Occipital lobe (tissue), 2 donors: ENCODE data around the gene PEX26. TPM values are rescaled to one million over a fixed set of nuclear protein-coding genes. Genes with fewer than 3 reads are reported as not detected.
"Not testable (repeated sequence)": the region's sequence is repeated elsewhere in the genome, so short reads cannot be mapped to it uniquely, and the experiment has no call there.

Experiments used
- DNase-seq: peaks from one replicate; lab custom pipeline; 2025; lab: John Stamatoyannopoulos, UW
- total RNA-seq: library from RNA; depleted of rRNA; stranded (reverse); fragments of >200 nt; gene quantifications from one replicate; pipeline ENCODE4 v1.2.3, GENCODE V29; 2014

PEX26 gene
- total RNA-seq, 1 donor from 2014 or later, result 15.6 TPM

DNA sequence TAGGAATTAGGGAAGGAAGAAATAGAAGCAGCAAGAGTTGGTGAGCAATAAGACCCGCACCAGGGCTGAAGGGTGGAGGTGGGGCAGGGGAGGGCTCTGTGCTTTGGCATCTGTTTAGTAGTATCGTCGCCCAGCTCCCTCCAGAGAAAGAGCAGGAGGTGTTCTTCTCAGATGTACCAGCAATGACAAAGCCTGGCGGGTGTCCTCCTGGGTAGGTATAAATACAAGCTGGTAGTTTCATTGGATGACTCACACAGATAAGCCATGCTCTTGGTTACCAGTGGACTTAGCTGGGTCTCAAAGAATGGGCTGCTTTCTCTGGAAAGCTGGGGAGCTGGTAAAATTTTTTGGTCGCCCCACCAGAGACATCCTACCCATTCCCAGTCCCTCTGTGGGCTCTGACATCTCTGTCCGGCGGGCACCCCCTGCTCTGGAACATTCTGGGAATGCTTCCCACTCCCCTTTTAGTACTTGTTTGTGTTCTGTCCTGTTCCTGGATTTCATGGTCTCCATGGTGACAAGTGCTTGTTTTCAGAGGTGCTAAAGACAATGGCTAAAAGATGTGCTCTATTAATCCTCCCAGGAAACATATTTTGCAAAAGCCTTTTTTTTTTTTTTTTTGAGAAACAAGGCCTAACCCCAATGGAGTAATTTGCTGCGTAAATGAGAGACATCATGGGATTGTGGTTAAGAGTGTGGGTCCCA, 17.5 kb downstream of the PEX26 start:
- DNase-seq, result peak; percentile 56

GRCh38 chr22:18096823-18097222, 19.0 kb downstream of the PEX26 start:
- no peak for DNase-seq

DNA sequence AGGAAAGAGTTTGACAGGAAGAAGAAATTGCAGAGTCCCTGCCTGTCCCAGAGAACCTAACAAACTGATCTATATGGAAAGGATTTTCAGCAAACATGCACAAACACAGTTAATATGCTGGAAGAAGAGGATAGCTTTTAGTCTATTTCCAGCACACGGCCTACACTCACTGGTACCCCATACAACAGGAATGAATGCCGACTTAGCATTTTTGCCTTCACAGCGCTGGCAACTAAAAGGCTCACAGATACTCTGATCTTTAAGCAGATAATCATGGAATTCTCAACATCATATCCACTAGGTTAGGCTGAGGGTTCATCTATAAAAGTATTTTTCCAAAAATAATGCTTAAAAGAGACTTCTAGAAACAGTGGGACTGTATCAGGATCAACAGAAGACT, 23.0 kb downstream of the PEX26 start:
- DNase-seq, result no peak

DNA sequence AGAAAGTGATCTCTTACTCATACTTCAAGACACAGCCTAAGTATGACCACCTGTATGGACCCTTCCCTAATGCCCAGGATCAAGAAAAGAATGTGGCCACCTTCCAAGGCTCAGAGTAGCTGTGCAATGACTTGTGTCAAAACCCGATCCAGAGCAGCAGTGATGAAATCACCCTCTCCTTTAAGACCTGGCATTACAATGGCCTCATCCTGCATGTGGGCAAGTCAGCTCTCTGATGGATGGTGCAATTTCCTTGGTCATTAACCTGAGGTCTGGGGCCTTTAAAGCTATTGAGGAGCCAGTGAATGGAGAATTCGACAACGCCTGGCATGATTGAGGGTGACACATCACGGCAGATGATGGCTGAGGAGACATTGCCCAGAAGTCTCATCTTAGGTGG, 23.7 kb downstream of the PEX26 start:
- no peak for DNase-seq

DNA sequence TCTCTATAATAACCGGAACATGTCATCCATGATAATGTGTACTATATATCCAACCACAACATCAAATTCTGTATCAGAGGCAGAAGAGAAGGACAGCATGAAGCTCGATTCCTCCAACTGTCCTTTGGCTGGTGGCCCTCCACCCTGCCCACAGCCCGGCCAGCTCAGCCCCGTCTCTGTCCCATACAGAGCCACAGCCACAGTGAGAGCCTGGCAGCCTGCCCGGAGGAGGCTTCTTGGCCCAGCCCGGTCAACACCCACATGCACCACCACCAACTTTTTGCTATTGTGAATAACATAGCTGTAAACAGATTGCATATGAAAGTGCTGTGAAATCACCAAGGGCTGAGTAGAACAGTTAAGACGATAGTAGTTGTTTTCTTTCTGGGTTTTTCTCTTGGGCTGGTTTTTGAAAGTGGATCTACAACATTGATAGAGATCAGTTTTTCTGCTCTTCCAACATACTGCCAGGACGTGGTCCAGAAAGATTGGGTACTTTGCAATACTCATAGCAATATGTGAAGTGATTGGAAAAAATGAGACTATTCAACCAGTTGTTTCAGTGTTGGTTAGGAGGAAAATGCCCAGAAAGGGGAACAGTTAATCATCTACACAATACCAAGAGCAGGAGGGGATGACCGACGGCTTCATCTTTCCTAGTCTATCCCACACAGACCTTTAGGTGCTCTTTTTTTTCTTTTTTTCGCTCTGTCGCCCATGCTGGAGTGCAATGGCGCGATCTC, 25.9 kb downstream of the PEX26 start:
- DNase-seq, result no peak

- DNase-seq, result no peak
These were observed 26.8 kb downstream of the PEX26 start for GRCh38 chr22:18104566-18104965.

GRCh38 chr22:18105981-18106380, 28.2 kb downstream of the PEX26 start:
- DNase-seq, result not testable (repeated sequence)

DNA sequence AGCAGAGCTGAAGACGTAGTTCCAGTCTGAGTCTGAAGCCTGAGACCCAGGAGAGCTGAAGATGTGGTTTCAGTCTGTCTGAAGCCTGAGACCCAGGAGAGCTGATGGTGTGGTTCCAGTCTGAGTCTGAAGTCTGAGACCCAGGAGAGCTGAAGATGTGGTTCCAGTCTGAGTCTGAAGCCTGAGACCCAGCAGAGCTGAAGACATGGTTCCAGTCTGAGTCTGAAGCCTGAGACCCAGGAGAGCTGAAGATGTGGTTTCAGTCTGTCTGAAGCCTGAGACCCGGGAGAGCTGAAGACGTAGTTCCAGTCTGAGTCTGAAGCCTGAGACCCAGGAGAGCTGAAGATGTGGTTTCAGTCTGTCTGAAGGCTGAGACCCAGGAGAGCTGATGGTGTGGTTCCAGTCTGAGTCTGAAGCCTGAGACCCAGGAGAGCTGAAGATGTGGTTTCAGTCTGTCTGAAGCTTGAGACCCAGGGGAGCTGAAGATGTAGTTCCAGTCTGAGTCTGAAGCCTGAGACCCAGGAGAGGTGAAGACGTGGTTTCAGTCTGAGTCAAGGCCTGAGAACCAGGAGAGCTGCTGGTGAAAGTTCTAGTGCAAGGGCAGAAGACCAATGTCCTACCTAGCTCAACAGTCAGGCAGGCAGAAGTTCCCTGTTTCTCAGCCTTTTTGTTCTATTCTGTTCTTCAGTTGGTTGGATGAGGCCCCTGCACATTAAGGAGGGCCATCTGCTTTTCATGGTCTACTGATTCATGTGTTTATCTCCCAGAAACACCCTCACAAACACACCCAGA, 29.0 kb downstream of the PEX26 start:
- not testable (repeated sequence) for DNase-seq

DNA sequence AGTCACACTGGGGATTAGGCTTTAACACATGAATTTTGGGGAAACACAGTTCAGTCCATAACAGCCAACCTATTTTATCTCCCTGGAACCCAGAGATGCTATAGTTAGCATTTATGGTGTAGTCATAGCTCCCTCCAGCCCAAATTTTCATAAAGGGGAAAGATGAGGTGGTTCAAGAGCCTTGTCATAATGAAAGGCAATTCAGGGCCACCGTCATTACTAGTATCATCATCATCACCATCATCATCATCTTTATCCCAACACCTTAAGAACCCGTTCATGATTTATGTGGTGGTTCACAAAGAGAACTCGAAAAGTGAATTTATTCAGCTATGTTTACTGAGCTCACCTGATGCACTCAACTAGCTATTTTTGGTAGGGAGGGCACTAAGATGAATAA, 30.4 kb downstream of the PEX26 start:
- DNase-seq, result no peak

DNA sequence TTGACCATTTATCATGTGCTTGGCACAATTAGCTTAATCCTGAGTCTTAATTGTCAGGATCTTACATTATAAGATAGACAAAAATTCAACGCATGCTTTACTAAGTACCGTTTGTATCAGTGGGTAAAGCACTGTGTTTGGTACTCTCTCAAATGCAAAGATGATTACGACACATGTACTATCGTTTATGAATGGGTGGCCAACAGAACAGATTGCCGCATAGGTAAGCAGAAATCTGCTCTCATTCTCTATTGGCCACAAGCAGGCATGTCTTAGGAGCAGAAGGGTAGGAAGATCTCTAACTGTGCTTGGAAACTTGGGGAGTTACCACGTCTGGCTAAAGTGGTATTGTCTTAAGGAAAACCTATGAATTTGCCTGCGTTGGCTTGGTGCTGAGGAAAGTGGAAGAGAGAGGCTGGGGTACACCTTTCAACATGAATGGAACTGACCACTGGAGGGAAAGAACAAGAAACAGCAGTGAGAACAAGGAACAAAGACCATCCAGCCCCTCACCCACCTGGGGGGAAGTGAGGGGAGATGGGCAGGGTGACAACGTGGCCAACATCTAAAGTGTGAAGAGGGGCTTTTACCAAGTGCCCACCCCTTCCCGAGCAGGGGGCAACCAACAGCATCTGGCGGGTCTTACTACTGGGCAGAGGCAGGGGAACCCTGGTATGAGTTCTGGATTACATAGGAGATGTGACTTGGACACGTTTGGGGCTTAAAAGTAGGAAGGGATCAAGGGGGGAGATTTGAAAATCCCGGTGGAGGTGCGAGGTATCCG, 31.8 kb downstream of the PEX26 start:
- no peak for DNase-seq

DNA sequence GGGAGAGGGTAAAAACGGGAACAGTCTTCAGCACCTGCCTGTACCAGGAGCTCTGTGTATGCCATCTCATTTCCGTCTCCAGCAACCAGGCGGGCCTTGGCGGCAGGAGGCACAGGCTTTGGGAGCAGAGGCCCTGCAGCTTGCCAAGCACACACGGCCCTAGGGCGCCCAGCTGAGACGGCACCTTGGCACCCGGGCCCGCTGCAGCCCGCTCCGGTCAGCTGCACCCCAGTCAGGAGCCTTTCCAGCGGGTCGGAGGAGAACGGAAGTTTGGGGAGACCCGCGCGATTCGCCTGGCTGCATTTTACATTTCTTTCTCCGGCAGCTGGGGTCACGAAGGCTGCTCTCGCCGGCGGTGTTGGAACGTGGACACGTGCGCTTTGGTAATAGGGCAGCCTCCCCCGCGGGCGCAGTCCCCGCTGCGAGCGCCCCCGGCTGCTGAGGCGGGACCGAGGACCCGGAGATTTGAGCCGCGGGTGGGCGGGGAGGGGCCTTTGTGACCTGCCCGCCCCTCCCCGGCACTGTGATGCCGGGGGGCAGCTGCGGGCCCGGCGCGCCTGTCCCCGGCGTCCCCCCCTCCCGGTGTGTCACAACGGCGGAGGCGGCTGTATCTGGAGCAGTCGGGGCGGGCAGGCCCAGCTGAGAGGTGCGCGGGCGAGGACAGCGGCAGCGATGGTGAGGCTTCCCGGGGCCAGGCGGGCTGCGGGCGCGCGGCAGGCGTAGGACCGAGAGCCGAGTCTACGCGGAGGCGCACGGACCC, 32.6 kb downstream of the PEX26 start, which contains the start of gene TUBA8:
TUBA8 (plus strand) TSS at position 616 of the 760 bp plus-strand sequence; CDS start at position 673, 57 bp downstream.
- DNase-seq, result peak; percentile 54

GRCh38 chr22:18110954-18111758, 33.4 kb downstream of the PEX26 start:
- DNase-seq, result no peak

DNA sequence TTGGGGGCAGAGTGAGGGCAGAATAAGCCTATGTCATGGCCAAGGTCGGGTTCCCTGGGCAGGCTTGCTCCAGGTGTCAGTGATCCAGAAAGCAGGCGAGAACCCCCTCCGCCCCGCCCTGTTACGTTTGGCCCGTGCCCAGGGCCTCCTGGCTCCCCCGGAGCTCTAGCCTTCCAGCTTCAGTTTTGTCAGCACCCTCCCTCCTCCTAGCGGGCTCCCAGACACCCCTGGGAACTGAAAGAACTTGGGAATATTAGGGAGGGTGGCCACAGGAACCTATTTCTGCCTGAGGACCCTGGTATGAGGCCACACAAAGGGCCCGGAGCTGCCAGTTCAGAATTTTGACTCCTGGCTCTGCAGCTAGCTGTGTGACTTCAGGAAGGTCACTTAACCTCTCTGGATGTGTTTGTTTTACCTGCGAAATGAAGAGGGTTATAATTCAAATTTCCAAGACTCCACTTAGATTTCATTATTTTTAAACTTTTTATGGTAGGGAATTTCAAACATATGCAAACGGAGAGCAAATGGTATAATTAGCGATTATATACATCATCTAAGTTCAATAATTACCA, 34.1 kb downstream of the PEX26 start:
- no peak for DNase-seq

DNA sequence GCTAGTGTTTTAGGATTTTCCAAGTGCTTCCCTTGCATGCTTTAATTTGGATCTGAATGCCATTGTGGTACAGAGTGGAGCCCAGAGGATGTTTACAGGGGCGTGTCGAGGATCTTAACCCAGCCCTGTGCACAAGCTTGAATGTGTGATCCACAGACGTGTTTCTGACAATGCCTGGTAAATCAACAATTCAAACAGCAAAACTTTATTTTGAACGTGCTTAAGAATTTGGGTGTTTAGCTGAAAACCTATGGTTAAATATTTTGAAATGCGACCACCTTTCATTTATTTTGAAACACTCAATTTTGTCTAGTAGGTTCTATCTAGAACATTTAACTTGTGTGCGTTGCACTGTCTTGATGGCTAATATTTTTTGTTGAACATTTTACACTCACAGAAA, 34.6 kb downstream of the PEX26 start:
- no peak for DNase-seq

GRCh38 chr22:18113680-18114394, 36.0 kb downstream of the PEX26 start:
- DNase-seq, result no peak

DNA sequence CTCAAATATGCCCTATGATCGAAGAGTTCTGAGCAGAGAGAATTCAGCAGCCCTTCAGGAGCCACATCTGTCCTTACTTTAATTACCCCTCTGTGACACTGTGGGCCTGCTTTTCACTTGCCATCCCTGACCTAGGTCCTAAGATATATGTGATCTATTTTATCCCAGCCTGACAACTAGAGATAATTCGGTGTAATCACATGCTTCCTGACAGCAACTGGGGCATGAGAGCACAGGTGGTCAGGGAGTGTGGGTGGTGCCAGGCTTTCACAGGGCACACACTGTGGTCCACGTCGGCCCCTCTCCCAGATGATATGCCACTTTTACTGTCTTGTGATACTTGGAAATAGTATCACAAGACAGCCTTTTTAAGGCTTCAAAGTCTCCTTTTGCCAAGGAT, 36.7 kb downstream of the PEX26 start:
- DNase-seq, result no peak

DNA sequence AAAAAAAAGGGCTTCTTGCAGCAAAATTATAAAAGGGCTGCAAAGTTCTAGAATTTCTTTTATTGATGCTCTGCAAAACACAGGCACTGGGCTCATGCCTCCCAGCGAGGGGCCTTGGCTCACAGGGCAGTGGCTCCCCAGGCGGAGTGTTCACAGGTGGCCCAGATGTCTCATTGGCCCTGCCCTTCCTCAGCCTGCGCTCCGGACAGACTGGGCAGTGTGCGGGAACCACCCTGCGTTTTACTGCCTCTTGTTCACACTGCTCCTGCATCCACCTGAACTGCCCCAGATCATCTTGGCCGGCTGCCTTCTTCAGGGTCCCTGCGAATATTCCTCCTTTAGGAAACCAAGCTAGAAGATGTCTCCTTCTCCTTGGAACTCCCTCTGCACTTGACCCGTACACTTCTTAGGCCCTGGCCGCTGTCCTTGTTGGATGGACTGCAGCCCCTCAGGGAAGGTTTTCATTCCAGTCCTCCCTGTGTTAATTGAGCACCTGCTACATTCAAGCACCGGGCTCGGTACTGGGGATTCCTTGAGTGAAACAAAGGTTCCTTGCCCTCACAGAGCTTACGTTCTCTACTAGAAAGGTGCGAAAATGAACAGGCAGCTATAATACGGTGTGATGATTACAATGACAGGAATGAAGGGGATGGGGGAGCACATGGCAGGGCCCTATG, 37.3 kb downstream of the PEX26 start:
- DNase-seq, result no peak

GRCh38 chr22:18115906-18116371, 38.1 kb downstream of the PEX26 start:
- DNase-seq, result no peak
